ENCODE measurements around the gene SFTPB.
"Not testable (repeated sequence)": the region's sequence is repeated elsewhere in the genome, so short reads cannot be mapped to it uniquely, and the experiment has no call there.

DNA sequence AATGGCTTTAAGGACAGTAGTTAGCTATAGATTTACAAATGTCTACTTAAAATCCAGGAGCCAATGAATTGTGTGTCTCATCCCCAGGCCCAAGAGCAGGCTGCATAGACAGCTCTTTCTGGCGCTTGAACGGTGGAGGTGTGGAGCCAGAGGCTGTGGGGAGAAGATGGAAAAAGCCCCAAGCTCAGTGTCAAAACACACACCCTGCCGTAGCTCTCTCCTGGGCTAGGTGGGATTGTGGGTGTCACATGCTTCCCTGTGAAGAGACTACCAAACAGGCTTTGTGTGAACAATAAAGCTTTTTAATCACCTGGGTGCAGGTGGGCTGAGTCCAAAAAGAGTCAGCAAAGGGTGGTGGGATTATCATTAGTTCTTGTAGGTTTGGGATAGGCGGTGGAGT is 10.6 kb downstream of the SFTPB start:
- TF ChIP-seq POLR2A (IDR thresholded peaks at IDR 0.05; ENCODE audit: low read length); GATA1 (IDR thresholded peaks at IDR 0.05; ENCODE audit: low read depth, low read length): not testable (repeated sequence)
